DND-41 (cell line): ENCODE results near the gene MDP1.

Experiments
- ATAC-seq: fragments of 200-7000 bp; cut with Tn5 transposase; 3 replicates; pipeline ENCODE4 v1.9.1; 2021; ENCODE audit warnings: low read depth; ENCODE audit not compliant: insufficient read depth
- DNase-seq: peaks from one replicate; pipeline ENCODE4 v3.0.0-alpha.2; 2020
- H2AFZ ChIP-seq: 2 replicates; pipeline ENCODE4 v1.6.0; 2012; ENCODE audit warnings: low read depth, low read length
- H3K27ac ChIP-seq: 2 replicates; pipeline ENCODE4 v1.5.1; 2012; ENCODE audit warnings: low read length, inconsistent platforms
- H3K27me3 ChIP-seq: fragments of 200-600 bp; sonication (generic); 2 replicates; pipeline ENCODE4 v1.6.0; 2012; ENCODE audit warnings: low read length, mild to moderate bottlenecking, inconsistent platforms; ENCODE audit not compliant: insufficient read depth, poor library complexity
- H3K36me3 ChIP-seq: 2 replicates; pipeline ENCODE4 v1.5.1; 2012; ENCODE audit warnings: low read length, inconsistent platforms; ENCODE audit not compliant: insufficient read depth
- H3K4me1 ChIP-seq: 2 replicates; pipeline ENCODE4 v1.5.1; 2012; ENCODE audit warnings: mild to moderate bottlenecking, low read length; ENCODE audit not compliant: insufficient read depth
- H3K4me2 ChIP-seq: 2 replicates; pipeline ENCODE4 v1.6.0; 2012; ENCODE audit warnings: mild to moderate bottlenecking, moderate library complexity, low read length, inconsistent platforms; ENCODE audit not compliant: insufficient read depth
- H3K4me3 ChIP-seq, 2 experiments: fragments of 200-600 bp in 1 of 2; shearing (Covaris generic) in 1 of 2; 2 replicates each; pipeline ENCODE4 v1.5.1; 2012 to 2016; ENCODE audit warnings: inconsistent platforms in 2 of 2, low read length in 2 of 2, mild to moderate bottlenecking in 2 of 2, low read depth in 1 of 2, moderate library complexity in 1 of 2
- H3K79me2 ChIP-seq: 2 replicates; pipeline ENCODE4 v1.6.0; 2012; ENCODE audit warnings: low read length, inconsistent platforms; ENCODE audit not compliant: insufficient read depth
- H3K9ac ChIP-seq: 2 replicates; pipeline ENCODE4 v1.6.0; 2012; ENCODE audit warnings: low read depth, mild to moderate bottlenecking, inconsistent platforms, low read length, moderate library complexity
- H3K9me3 ChIP-seq: 2 replicates; pipeline ENCODE4 v1.5.1; 2012; ENCODE audit warnings: low read length, moderate library complexity, mild to moderate bottlenecking, inconsistent platforms; ENCODE audit not compliant: insufficient read depth, severe bottlenecking
- H4K20me1 ChIP-seq: 2 replicates; pipeline ENCODE4 v1.6.0; 2012; ENCODE audit warnings: low read length; ENCODE audit not compliant: insufficient read depth
- CTCF ChIP-seq: IDR thresholded peaks from 2 replicates; pipeline ENCODE4 v1.5.1; 2012; ENCODE audit warnings: borderline replicate concordance, low read length, moderate library complexity, mild to moderate bottlenecking; ENCODE audit not compliant: poor library complexity, severe bottlenecking; ENCODE audit errors: extremely low read depth
- EZH2 ChIP-seq: IDR thresholded peaks from 3 replicates; pipeline ENCODE4 v1.6.1; 2012; ENCODE audit warnings: borderline replicate concordance, low read depth, mild to moderate bottlenecking, moderate library complexity, low read length, inconsistent platforms; ENCODE audit not compliant: severe bottlenecking

Gene MDP1

GRCh38 chr14:24183014-24183481 lies 32.8 kb downstream of the MDP1 start:
- Histone ChIP-seq H3K27me3 (no peaks in the 10 kb centered on the region), H3K36me3 (peaks cover 89% of the 10 kb centered on the region), H3K4me1 (peaks cover 15% of the 10 kb centered on the region), H3K27ac (no peak overlapping the region), H3K9me3 (no peaks in the 10 kb centered on the region), H3K4me3 (no peak overlapping the region), H4K20me1 (peaks cover 23% of the 10 kb centered on the region; the same call in 1 of the 2 replicates), H3K79me2 (peaks cover 16% of the 10 kb centered on the region; the same call in 1 of the 2 replicates), H2AFZ (no peak overlapping the region), H3K4me2 (no peak overlapping the region), H3K9ac (no peak overlapping the region)
- TF ChIP-seq EZH2: no peak
- TF ChIP-seq CTCF: no peak
- ATAC-seq (no peak), DNase-seq (no peak)

GRCh38 chr14:24182110-24182882 lies 33.6 kb downstream of the MDP1 start:
- H4K20me1 ChIP-seq: peaks cover 23% of the 10 kb centered on the region; the same call in 1 of the 2 replicates

GRCh38 chr14:24181371-24182077 lies 34.3 kb downstream of the MDP1 start:
- Histone ChIP-seq H3K36me3 (peaks cover 82% of the 10 kb centered on the region), H3K79me2 (peaks cover under 1% of the 10 kb centered on the region; the same call in 1 of the 2 replicates), H3K4me1 (no peaks in the 10 kb centered on the region; the same call in 1 of the 2 replicates), H3K27me3 (no peaks in the 10 kb centered on the region), H3K27ac (no peak overlapping the region), H4K20me1 (peaks cover 15% of the 10 kb centered on the region; the same call in 1 of the 2 replicates), H2AFZ (no peak overlapping the region), H3K9me3 (no peaks in the 10 kb centered on the region), H3K4me3 (no peak overlapping the region), H3K4me2 (no peak overlapping the region), H3K9ac (no peak overlapping the region)
- no peak for TF ChIP-seq EZH2
- no peak for TF ChIP-seq CTCF
- ATAC-seq (no peak), DNase-seq (no peak)

More at GRCh38 chr14:24182110-24182882, 33.6 kb downstream of the MDP1 start:
- Histone ChIP-seq H3K4me1 (peaks cover 8% of the 10 kb centered on the region), H2AFZ (no peak overlapping the region), H3K27me3 (no peaks in the 10 kb centered on the region), H3K9me3 (no peaks in the 10 kb centered on the region), H3K4me2 (no peak overlapping the region), H3K4me3 (no peak overlapping the region), H3K36me3 (peaks cover 89% of the 10 kb centered on the region), H3K79me2 (peaks cover 9% of the 10 kb centered on the region; the same call in 1 of the 2 replicates), H3K9ac (no peak overlapping the region), H3K27ac (no peak overlapping the region)
- ATAC-seq: 0 out of 3 replicates have a peak, but pooled peaks have one; percentile 8
- TF ChIP-seq EZH2 (no peak), CTCF (no peak)
- DNase-seq: no peak
